ENCODE results near the gene AXIN2. TPM values are rescaled to one million over a fixed set of nuclear protein-coding genes. Genes with fewer than 3 reads are reported as not detected.

AXIN2 gene
- total and polyA plus RNA-seq, 2 donors = 9.8 to 27.1 TPM

- no peak overlapping the region for H3K4me3 ChIP-seq (ENCODE audit: low read length in 2 of 2)
- no peaks in the 10 kb centered on the region for H3K27me3 ChIP-seq (ENCODE audit: control insufficient read depth in 2 of 2, insufficient read depth in 1 of 2, low read length in 1 of 2)
- peaks cover 72 to 89% of the 10 kb centered on the region in 2 donors for H3K36me3 ChIP-seq (ENCODE audit: control insufficient read depth in 2 of 2, insufficient read depth in 2 of 2, low read length in 1 of 2)
- WGBS = 96% methylated on average over 17 of the region's 17 CpGs
- DNase-seq (ENCODE audit: low read depth in 6 of 9, low spot score in 9 of 9) = no peak
- H3K27ac ChIP-seq (ENCODE audit: low read depth in 1 of 2, low read length in 1 of 2) = no peak overlapping the region
- H3K4me1 ChIP-seq (ENCODE audit: control insufficient read depth in 2 of 2, insufficient read depth in 2 of 2, low read length in 2 of 2) = peaks cover 63 to 85% of the 10 kb centered on the region in 2 donors
- peaks cover 0 to 4% of the 10 kb centered on the region in 2 donors for H3K9me3 ChIP-seq (ENCODE audit: control insufficient read depth in 2 of 2, insufficient read depth in 1 of 2, low read length in 1 of 2)
Measured at GRCh38 chr17:65535777-65536572, 25.5 kb downstream of the AXIN2 start.

- WGBS = 93% methylated on average over 9 of the region's 9 CpGs
- Histone ChIP-seq H3K27me3 (ENCODE audit: control insufficient read depth in 2 of 2, insufficient read depth in 1 of 2, low read length in 1 of 2) (no peaks in the 10 kb centered on the region), H3K36me3 (ENCODE audit: control insufficient read depth in 2 of 2, insufficient read depth in 2 of 2, low read length in 1 of 2) (peaks cover 70 to 88% of the 10 kb centered on the region in 2 donors), H3K9me3 (ENCODE audit: control insufficient read depth in 2 of 2, insufficient read depth in 1 of 2, low read length in 1 of 2) (peaks cover 0 to 9% of the 10 kb centered on the region in 2 donors), H3K4me1 (ENCODE audit: control insufficient read depth in 2 of 2, insufficient read depth in 2 of 2, low read length in 2 of 2) (peaks cover 55 to 84% of the 10 kb centered on the region in 2 donors), H3K27ac (ENCODE audit: low read depth in 1 of 2, low read length in 1 of 2) (peak overlapping the region in 1 of 2 donors; percentile 45), H3K4me3 (ENCODE audit: low read length in 2 of 2) (no peak overlapping the region)
- no peak for DNase-seq (ENCODE audit: low read depth in 6 of 9, low spot score in 9 of 9)
Measured at GRCh38 chr17:65533852-65534457, 27.5 kb downstream of the AXIN2 start.

- DNase-seq (ENCODE audit: low read depth in 6 of 9, low spot score in 9 of 9) = no peak
- H3K4me3 ChIP-seq (ENCODE audit: low read length in 2 of 2) = no peak overlapping the region
- peaks cover 0 to 8% of the 10 kb centered on the region in 2 donors for H3K9me3 ChIP-seq (ENCODE audit: control insufficient read depth in 2 of 2, insufficient read depth in 1 of 2, low read length in 1 of 2)
- no peaks in the 10 kb centered on the region for H3K27me3 ChIP-seq (ENCODE audit: control insufficient read depth in 2 of 2, insufficient read depth in 1 of 2, low read length in 1 of 2)
- peak overlapping the region in 1 of 2 donors; percentile 91 for H3K27ac ChIP-seq (ENCODE audit: low read depth in 1 of 2, low read length in 1 of 2)
- 91% methylated on average over 13 of the region's 13 CpGs for WGBS
- H3K36me3 ChIP-seq (ENCODE audit: control insufficient read depth in 2 of 2, insufficient read depth in 2 of 2, low read length in 1 of 2) = peaks cover 75 to 92% of the 10 kb centered on the region in 2 donors
- H3K4me1 ChIP-seq (ENCODE audit: control insufficient read depth in 2 of 2, insufficient read depth in 2 of 2, low read length in 2 of 2) = peaks cover 51 to 83% of the 10 kb centered on the region in 2 donors
Measured at GRCh38 chr17:65533056-65533745, 28.2 kb downstream of the AXIN2 start.

- Histone ChIP-seq H3K27ac (ENCODE audit: low read depth in 1 of 2, low read length in 1 of 2) (peak overlapping the region; percentile 68 to 91), H3K27me3 (ENCODE audit: control insufficient read depth in 2 of 2, insufficient read depth in 1 of 2, low read length in 1 of 2) (no peaks in the 10 kb centered on the region), H3K4me3 (ENCODE audit: low read length in 2 of 2) (no peak overlapping the region), H3K36me3 (ENCODE audit: control insufficient read depth in 2 of 2, insufficient read depth in 2 of 2, low read length in 1 of 2) (peaks cover 75 to 91% of the 10 kb centered on the region in 2 donors), H3K4me1 (ENCODE audit: control insufficient read depth in 2 of 2, insufficient read depth in 2 of 2, low read length in 2 of 2) (peaks cover 50 to 83% of the 10 kb centered on the region in 2 donors), H3K9me3 (ENCODE audit: control insufficient read depth in 2 of 2, insufficient read depth in 1 of 2, low read length in 1 of 2) (peaks cover 0 to 4% of the 10 kb centered on the region in 2 donors)
- DNase-seq (ENCODE audit: low read depth in 6 of 9, low spot score in 9 of 9) = no peak
- WGBS = 87% methylated on average over 9 of the region's 9 CpGs
Measured at GRCh38 chr17:65532101-65532890, 29.2 kb downstream of the AXIN2 start.

GRCh38 chr17:65531256-65532100 is 30.0 kb downstream of the AXIN2 start:
- Histone ChIP-seq H3K27ac (ENCODE audit: low read depth in 1 of 2, low read length in 1 of 2) (peak overlapping the region; percentile 78 to 91), H3K4me3 (ENCODE audit: low read length in 2 of 2) (peak overlapping the region; percentile 1 to 19), H3K9me3 (ENCODE audit: control insufficient read depth in 2 of 2, insufficient read depth in 1 of 2, low read length in 1 of 2) (peaks cover 0 to 4% of the 10 kb centered on the region in 2 donors), H3K27me3 (ENCODE audit: control insufficient read depth in 2 of 2, insufficient read depth in 1 of 2, low read length in 1 of 2) (no peaks in the 10 kb centered on the region), H3K36me3 (ENCODE audit: control insufficient read depth in 2 of 2, insufficient read depth in 2 of 2, low read length in 1 of 2) (peaks cover 70 to 83% of the 10 kb centered on the region in 2 donors), H3K4me1 (ENCODE audit: control insufficient read depth in 2 of 2, insufficient read depth in 2 of 2, low read length in 2 of 2) (peaks cover 50 to 85% of the 10 kb centered on the region in 2 donors)
- peak in 8 of 9 donors; percentile 59 to 94 (median 80) for DNase-seq (ENCODE audit: low read depth in 6 of 9, low spot score in 9 of 9)
- WGBS = 33% methylated on average over 16 of the region's 16 CpGs

GRCh38 chr17:65530523-65531255 is 30.8 kb downstream of the AXIN2 start:
- no peaks in the 10 kb centered on the region for H3K27me3 ChIP-seq (ENCODE audit: control insufficient read depth in 2 of 2, insufficient read depth in 1 of 2, low read length in 1 of 2)
- peaks cover 63 to 75% of the 10 kb centered on the region in 2 donors for H3K36me3 ChIP-seq (ENCODE audit: control insufficient read depth in 2 of 2, insufficient read depth in 2 of 2, low read length in 1 of 2)
- 81% methylated on average over 10 of the region's 10 CpGs for WGBS
- H3K4me1 ChIP-seq (ENCODE audit: control insufficient read depth in 2 of 2, insufficient read depth in 2 of 2, low read length in 2 of 2) = peaks cover 48 to 81% of the 10 kb centered on the region in 2 donors
- H3K27ac ChIP-seq (ENCODE audit: low read depth in 1 of 2, low read length in 1 of 2) = peak overlapping the region; percentile 69 to 91
- DNase-seq (ENCODE audit: low read depth in 6 of 9, low spot score in 9 of 9) = no peak
- H3K9me3 ChIP-seq (ENCODE audit: control insufficient read depth in 2 of 2, insufficient read depth in 1 of 2, low read length in 1 of 2) = peaks cover 0 to 4% of the 10 kb centered on the region in 2 donors
- H3K4me3 ChIP-seq (ENCODE audit: low read length in 2 of 2) = peak overlapping the region in 1 of 2 donors; percentile 19

GRCh38 chr17:65529761-65530522 is 31.5 kb downstream of the AXIN2 start:
- Histone ChIP-seq H3K4me3 (ENCODE audit: low read length in 2 of 2) (no peak overlapping the region), H3K9me3 (ENCODE audit: control insufficient read depth in 2 of 2, insufficient read depth in 1 of 2, low read length in 1 of 2) (peaks cover 0 to 4% of the 10 kb centered on the region in 2 donors), H3K27ac (ENCODE audit: low read depth in 1 of 2, low read length in 1 of 2) (peak overlapping the region; percentile 69 to 91), H3K4me1 (ENCODE audit: control insufficient read depth in 2 of 2, insufficient read depth in 2 of 2, low read length in 2 of 2) (peaks cover 48 to 78% of the 10 kb centered on the region in 2 donors), H3K36me3 (ENCODE audit: control insufficient read depth in 2 of 2, insufficient read depth in 2 of 2, low read length in 1 of 2) (peaks cover 56 to 68% of the 10 kb centered on the region in 2 donors), H3K27me3 (ENCODE audit: control insufficient read depth in 2 of 2, insufficient read depth in 1 of 2, low read length in 1 of 2) (no peaks in the 10 kb centered on the region)
- peak in 7 of 9 donors; percentile 60 to 88 (median 75) for DNase-seq (ENCODE audit: low read depth in 6 of 9, low spot score in 9 of 9)
- 72% methylated on average over 17 of the region's 17 CpGs for WGBS

Data from thymus (tissue), 11 donors.